ENCODE measurements around the gene ANKRD28. TPM values are rescaled to one million over a fixed set of nuclear protein-coding genes. Genes with fewer than 3 reads are reported as not detected.
A peak's percentile ranks its signal among the peaks of the same experiment; 100 is the strongest.

Gene ANKRD28
- total RNA-seq, 1 donor from 2014 or later = 104 TPM

DNA sequence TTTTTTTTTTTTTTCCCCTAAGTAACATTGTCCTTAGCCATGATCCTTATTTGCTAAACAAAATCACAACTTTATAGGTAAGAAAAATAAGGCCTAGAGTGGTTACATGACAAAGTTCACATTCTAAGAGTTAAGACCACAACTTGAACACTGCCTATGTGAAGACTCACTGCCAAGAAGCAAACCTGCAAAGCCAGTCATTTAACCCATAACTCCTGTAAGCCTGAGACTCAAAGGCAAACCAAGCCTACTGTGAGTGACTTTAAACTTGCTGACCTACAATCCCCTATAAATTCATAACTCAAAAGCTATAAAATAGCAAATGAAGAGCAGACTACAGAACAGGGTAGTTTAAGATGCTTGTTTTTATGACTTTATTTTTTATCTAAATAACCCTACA, 12.9 kb upstream of the ANKRD28 start:
- TF ChIP-seq, protein P1, sequence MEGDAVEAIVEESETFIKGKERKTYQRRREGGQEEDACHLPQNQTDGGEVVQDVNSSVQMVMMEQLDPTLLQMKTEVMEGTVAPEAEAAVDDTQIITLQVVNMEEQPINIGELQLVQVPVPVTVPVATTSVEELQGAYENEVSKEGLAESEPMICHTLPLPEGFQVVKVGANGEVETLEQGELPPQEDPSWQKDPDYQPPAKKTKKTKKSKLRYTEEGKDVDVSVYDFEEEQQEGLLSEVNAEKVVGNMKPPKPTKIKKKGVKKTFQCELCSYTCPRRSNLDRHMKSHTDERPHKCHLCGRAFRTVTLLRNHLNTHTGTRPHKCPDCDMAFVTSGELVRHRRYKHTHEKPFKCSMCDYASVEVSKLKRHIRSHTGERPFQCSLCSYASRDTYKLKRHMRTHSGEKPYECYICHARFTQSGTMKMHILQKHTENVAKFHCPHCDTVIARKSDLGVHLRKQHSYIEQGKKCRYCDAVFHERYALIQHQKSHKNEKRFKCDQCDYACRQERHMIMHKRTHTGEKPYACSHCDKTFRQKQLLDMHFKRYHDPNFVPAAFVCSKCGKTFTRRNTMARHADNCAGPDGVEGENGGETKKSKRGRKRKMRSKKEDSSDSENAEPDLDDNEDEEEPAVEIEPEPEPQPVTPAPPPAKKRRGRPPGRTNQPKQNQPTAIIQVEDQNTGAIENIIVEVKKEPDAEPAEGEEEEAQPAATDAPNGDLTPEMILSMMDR (IDR thresholded peaks at IDR 0.05) = no peak
- no peaks in the 10 kb centered on the region for H3K27me3 Mint-ChIP-seq (ENCODE audit: low read depth)
- no peaks in the 10 kb centered on the region for H3K36me3 Mint-ChIP-seq (ENCODE audit: low read depth)
- H3K4me1 Mint-ChIP-seq (ENCODE audit: low read depth) = peaks cover 24% of the 10 kb centered on the region
- peak overlapping the region; percentile 49 for H3K27ac Mint-ChIP-seq (ENCODE audit: unreplicated experiment)
- no peaks in the 10 kb centered on the region for H3K9me3 Mint-ChIP-seq (ENCODE audit: low read depth)
- DNase-seq (ENCODE audit: low spot score) = no peak
- H3K4me3 Mint-ChIP-seq (ENCODE audit: unreplicated experiment) = no peak overlapping the region

DNA sequence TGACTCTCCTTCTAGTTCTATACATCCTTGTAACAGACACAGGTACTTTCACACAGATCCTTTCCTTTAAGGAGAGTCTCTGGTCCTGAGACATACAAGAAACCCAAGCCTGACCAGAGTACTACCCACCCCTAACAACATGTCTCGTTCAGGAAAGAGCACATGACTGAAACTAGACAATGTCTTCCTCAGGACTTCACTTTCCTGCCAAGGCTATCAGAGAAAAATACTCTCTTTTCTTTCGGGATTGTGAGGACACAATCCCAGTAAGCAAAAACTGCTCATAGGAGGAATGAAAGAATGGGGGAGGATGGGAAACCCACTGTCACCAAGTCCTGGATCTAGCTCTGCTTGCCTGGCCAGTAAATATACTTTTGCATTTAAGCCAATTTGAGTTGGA, 11.5 kb upstream of the ANKRD28 start:
- DNase-seq (ENCODE audit: low spot score) = no peak
- Mint-ChIP-seq H3K27me3 (ENCODE audit: low read depth) (no peaks in the 10 kb centered on the region), H3K9me3 (ENCODE audit: low read depth) (no peaks in the 10 kb centered on the region), H3K36me3 (ENCODE audit: low read depth) (no peaks in the 10 kb centered on the region), H3K4me1 (ENCODE audit: low read depth) (peaks cover 38% of the 10 kb centered on the region), H3K27ac (ENCODE audit: unreplicated experiment) (no peak overlapping the region), H3K4me3 (ENCODE audit: unreplicated experiment) (no peak overlapping the region)
- TF ChIP-seq, protein P1 (IDR thresholded peaks at IDR 0.05) = no peak

DNA sequence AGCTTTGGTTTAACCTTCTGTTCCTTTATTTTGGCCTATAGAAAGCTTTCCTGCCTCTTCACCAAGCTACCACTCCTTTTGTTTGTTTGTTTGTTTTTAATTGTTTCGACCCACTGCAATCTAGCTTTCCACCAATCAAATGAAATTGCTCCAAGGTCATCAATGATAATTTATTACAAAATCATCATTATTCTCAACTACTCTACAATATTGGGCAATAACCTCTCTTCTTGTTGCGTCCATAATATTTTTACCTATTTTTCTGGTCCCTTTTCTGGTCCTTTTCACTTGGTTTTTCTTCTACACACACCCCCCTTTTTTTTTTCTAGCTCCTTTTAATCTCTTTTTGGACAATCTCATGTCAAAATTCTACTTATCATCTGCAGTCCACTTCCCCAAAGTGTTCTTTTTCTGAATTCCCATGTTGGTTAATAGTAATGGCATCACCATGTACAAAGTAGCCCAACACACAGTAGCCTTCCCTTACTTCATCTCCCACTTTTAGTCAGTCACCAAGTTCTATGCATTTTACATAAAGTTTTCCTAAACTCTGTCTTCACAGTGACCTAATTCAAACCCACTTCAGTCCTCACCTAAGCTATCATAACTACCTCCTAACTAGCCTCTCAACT, 11.0 kb upstream of the ANKRD28 start:
- TF ChIP-seq, protein P1 (IDR thresholded peaks at IDR 0.05) = no peak
- H3K4me1 Mint-ChIP-seq (ENCODE audit: low read depth) = peaks cover 43% of the 10 kb centered on the region
- H3K27ac Mint-ChIP-seq (ENCODE audit: unreplicated experiment) = no peak overlapping the region
- no peak for DNase-seq (ENCODE audit: low spot score)
- no peaks in the 10 kb centered on the region for H3K36me3 Mint-ChIP-seq (ENCODE audit: low read depth)
- H3K9me3 Mint-ChIP-seq (ENCODE audit: low read depth) = no peaks in the 10 kb centered on the region
- H3K4me3 Mint-ChIP-seq (ENCODE audit: unreplicated experiment) = no peak overlapping the region
- no peaks in the 10 kb centered on the region for H3K27me3 Mint-ChIP-seq (ENCODE audit: low read depth)

DNA sequence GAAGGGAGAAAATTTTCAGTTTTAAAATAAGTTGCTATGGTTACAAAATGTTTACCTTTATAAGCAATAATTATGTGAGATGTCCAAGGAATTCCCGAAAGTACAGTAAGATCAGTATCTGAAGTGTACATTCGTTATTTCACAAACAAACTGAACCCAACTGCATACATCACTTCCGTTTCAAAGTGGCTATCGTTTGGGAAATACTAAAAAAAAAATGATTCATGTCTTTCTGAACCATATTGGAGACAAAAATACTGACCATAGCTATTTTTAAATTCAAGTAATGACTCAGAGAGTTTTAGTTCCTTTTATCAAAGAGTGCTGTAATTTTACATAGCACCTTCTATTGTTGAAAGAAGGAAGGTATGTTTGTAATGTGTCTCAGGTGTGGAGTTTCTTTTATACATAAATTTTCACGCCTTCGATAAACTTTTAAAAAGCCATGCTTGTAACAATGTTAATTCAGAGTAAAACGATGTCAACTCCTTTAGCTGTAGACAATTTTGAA, 8.0 kb upstream of the ANKRD28 start:
- Mint-ChIP-seq H3K36me3 (ENCODE audit: low read depth) (no peaks in the 10 kb centered on the region), H3K27ac (ENCODE audit: unreplicated experiment) (peak overlapping the region; percentile 90), H3K4me3 (ENCODE audit: unreplicated experiment) (peak overlapping the region; percentile 17), H3K9me3 (ENCODE audit: low read depth) (no peaks in the 10 kb centered on the region), H3K4me1 (ENCODE audit: low read depth) (peaks cover 53% of the 10 kb centered on the region), H3K27me3 (ENCODE audit: low read depth) (no peaks in the 10 kb centered on the region)
- TF ChIP-seq, protein P1 (IDR thresholded peaks at IDR 0.05) = no peak
- DNase-seq (ENCODE audit: low spot score) = no peak

DNA sequence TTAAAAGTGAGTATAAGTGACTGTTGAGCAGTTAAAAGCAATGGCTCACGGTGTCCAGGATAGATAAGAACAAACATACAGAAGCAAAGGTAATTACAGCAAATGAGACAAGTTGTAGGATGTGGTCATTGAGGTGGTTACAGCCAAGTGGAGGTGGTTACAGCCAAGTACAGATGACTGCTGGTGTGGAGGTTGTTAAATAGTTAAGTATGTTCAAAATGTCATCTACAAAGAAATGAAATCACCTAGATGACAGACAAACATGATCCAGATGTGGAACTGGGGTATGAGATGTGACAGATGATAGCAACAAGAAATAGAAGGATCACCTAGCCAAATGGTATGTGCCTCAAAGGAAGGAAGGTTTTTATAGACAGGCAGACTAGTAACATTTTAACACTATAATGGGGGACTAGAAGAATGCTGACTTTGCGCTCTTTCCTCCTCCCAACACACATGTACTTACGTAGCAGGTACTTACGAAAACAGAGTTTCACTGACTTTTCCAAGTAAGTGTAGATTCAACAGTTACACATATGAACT, 6.8 kb upstream of the ANKRD28 start:
- no peak for DNase-seq (ENCODE audit: low spot score)
- peaks cover 54% of the 10 kb centered on the region for H3K4me1 Mint-ChIP-seq (ENCODE audit: low read depth)

More for the DNA sequence above, 6.8 kb upstream of the ANKRD28 start:
- no peak overlapping the region for H3K4me3 Mint-ChIP-seq (ENCODE audit: unreplicated experiment)
- no peaks in the 10 kb centered on the region for H3K9me3 Mint-ChIP-seq (ENCODE audit: low read depth)
- H3K27me3 Mint-ChIP-seq (ENCODE audit: low read depth) = no peaks in the 10 kb centered on the region
- no peaks in the 10 kb centered on the region for H3K36me3 Mint-ChIP-seq (ENCODE audit: low read depth)
- TF ChIP-seq, protein P1 (IDR thresholded peaks at IDR 0.05) = no peak
- H3K27ac Mint-ChIP-seq (ENCODE audit: unreplicated experiment) = peak overlapping the region; percentile 90
